IMR-90 (cell line): Measurements from ENCODE around the gene CD248. TPM values are rescaled to one million over a fixed set of nuclear protein-coding genes. Genes with fewer than 3 reads are reported as not detected.

ENCODE experiments used
- ATAC-seq: fragments of 200-7000 bp; cut with Tn5 transposase; 2 replicates; pipeline ENCODE4 v1.9.1; 2020; ENCODE audit warnings: low read depth, mild to moderate bottlenecking, moderate library complexity
- BruUV-seq: library from RNA; stranded (reverse); fragments of 400-500 nt; replicated peaks from 2 replicates; lab custom pipeline; 2021; lab: Mats Ljungman, UMichigan
- CTCF ChIA-PET: fragments of 300-600 bp; formaldehyde crosslinking; extraction: SDS; loops from one replicate; lab custom pipeline; 2021; ENCODE audit warnings: antibody characterized with exemption; lab: Yijun Ruan, JAX
- POLR2A ChIA-PET: fragments of 300-600 bp; sonication (Branson Sonifier 250); formaldehyde crosslinking; loops from one replicate; lab custom pipeline; 2022; ENCODE audit warnings: antibody characterized with exemption; ENCODE audit not compliant: unreplicated experiment; lab: Charles Lee
- DNase-seq: peaks from one replicate; pipeline ENCODE4 v3.0.0; 2013
- H2AFZ ChIP-seq: replicated peaks from 2 replicates; pipeline ENCODE3; 2013; ENCODE audit warnings: low read length, mild to moderate bottlenecking; ENCODE audit not compliant: poor library complexity
- H2AK5ac ChIP-seq: 2 replicates; pipeline ENCODE4 v1.6.1; 2013; ENCODE audit warnings: low read depth, low read length, inconsistent platforms
- H2AK9ac ChIP-seq: replicated peaks from 2 replicates; pipeline ENCODE3; 2013; ENCODE audit warnings: mild to moderate bottlenecking, low read depth, low read length, moderate library complexity; ENCODE audit not compliant: poor library complexity
- H2BK120ac ChIP-seq: 2 replicates; pipeline ENCODE4 v1.6.1; 2013; ENCODE audit warnings: low read depth, low read length, inconsistent platforms
- H2BK15ac ChIP-seq: 3 replicates; pipeline ENCODE4 v1.6.1; 2013; ENCODE audit warnings: low read depth, low read length, inconsistent platforms
- H2BK20ac ChIP-seq: 2 replicates; pipeline ENCODE4 v1.6.1; 2013; ENCODE audit warnings: low read depth, mild to moderate bottlenecking, inconsistent platforms, low read length, moderate library complexity
- H2BK5ac ChIP-seq: 2 replicates; pipeline ENCODE4 v1.6.1; 2013; ENCODE audit warnings: mild to moderate bottlenecking, low read depth, low read length, inconsistent platforms; ENCODE audit not compliant: poor library complexity, severe bottlenecking
- H3K14ac ChIP-seq: replicated peaks from 2 replicates; pipeline ENCODE4 v1.6.1; 2013; ENCODE audit warnings: low read depth, low read length, inconsistent platforms
- H3K18ac ChIP-seq: 2 replicates; pipeline ENCODE4 v1.6.1; 2013; ENCODE audit warnings: low read depth, low read length, control low read depth
- H3K23ac ChIP-seq: 2 replicates; pipeline ENCODE4 v1.6.1; 2013; ENCODE audit warnings: low read depth, low read length, inconsistent platforms
- H3K27ac ChIP-seq: 2 replicates; pipeline ENCODE4 v1.5.1; 2013; ENCODE audit warnings: mild to moderate bottlenecking, control low read depth, low read length; ENCODE audit not compliant: insufficient read depth
- H3K27me3 ChIP-seq: 2 replicates; pipeline ENCODE4 v1.6.1; 2013; ENCODE audit warnings: low read length; ENCODE audit not compliant: control insufficient read depth, insufficient read depth
- H3K36me3 ChIP-seq: 2 replicates; pipeline ENCODE4 v1.6.1; 2013; ENCODE audit warnings: low read length, mixed read lengths; ENCODE audit not compliant: control insufficient read depth, insufficient read depth
- H3K4ac ChIP-seq: 2 replicates; pipeline ENCODE4 v1.6.1; 2013; ENCODE audit warnings: low read depth, low read length, inconsistent platforms
- H3K4me1 ChIP-seq: 2 replicates; pipeline ENCODE4 v1.6.1; 2013; ENCODE audit warnings: low read length, mixed read lengths; ENCODE audit not compliant: control insufficient read depth, insufficient read depth
- H3K4me2 ChIP-seq: 2 replicates; pipeline ENCODE4 v1.6.1; 2013; ENCODE audit warnings: low read depth, mild to moderate bottlenecking, control low read depth, low read length, moderate library complexity
- H3K4me3 ChIP-seq: 2 replicates; pipeline ENCODE4 v1.5.1; 2013; ENCODE audit warnings: low read depth, mild to moderate bottlenecking, control low read depth, low read length, moderate library complexity; ENCODE audit not compliant: insufficient read depth
- H3K56ac ChIP-seq: 2 replicates; pipeline ENCODE4 v1.6.1; 2013; ENCODE audit warnings: low read length, inconsistent platforms; ENCODE audit not compliant: insufficient read depth; ENCODE audit errors: extremely low read depth
- H3K79me1 ChIP-seq, 2 experiments: 2 replicates each; pipeline ENCODE4 v1.6.1; 2013; ENCODE audit warnings: low read length in 2 of 2, inconsistent platforms in 1 of 2, low read depth in 1 of 2
- H3K9ac ChIP-seq: 2 replicates; pipeline ENCODE4 v1.6.1; 2013; ENCODE audit warnings: low read depth, low read length, control low read depth
- H3K9me1 ChIP-seq: 2 replicates; pipeline ENCODE4 v1.6.1; 2013; ENCODE audit warnings: low read length, inconsistent platforms; ENCODE audit not compliant: insufficient read depth
- H3K9me3 ChIP-seq: 2 replicates; pipeline ENCODE4 v1.6.1; 2013; ENCODE audit warnings: low read length; ENCODE audit not compliant: control insufficient read depth, insufficient read depth
- H4K20me1 ChIP-seq: 2 replicates; pipeline ENCODE4 v1.6.1; 2013; ENCODE audit warnings: low read length, inconsistent platforms; ENCODE audit not compliant: insufficient read depth
- H4K5ac ChIP-seq: 2 replicates; pipeline ENCODE4 v1.6.1; 2013; ENCODE audit warnings: mild to moderate bottlenecking, low read depth, low read length, control low read depth
- H4K8ac ChIP-seq, 2 experiments: 2 replicates each; pipeline ENCODE4 v1.6.1; 2013; ENCODE audit warnings: low read depth in 2 of 2, low read length in 2 of 2, control low read depth in 1 of 2, inconsistent platforms in 1 of 2
- H4K91ac ChIP-seq: 2 replicates; pipeline ENCODE4 v1.6.1; 2013; ENCODE audit warnings: low read depth, low read length, inconsistent platforms; ENCODE audit not compliant: insufficient read depth
- BHLHE40 ChIP-seq: fragments of 150-350 bp; IDR thresholded peaks from 2 replicates; pipeline ENCODE4 v1.6.1; 2016; ENCODE audit warnings: mild to moderate bottlenecking, low read depth, low read length
- CHD1 ChIP-seq: IDR thresholded peaks from 2 replicates; pipeline ENCODE4 v1.6.1; 2012; ENCODE audit warnings: low read depth, low read length, improper control_type of control experiment
- POLR2A ChIP-seq: IDR thresholded peaks from 2 replicates; pipeline ENCODE4 v1.6.1; 2012; ENCODE audit warnings: mild to moderate bottlenecking, low read depth, low read length
- SMC3 ChIP-seq: fragments of 150-350 bp; IDR thresholded peaks from 2 replicates; pipeline ENCODE4 v1.6.1; 2016; ENCODE audit warnings: low read depth, mild to moderate bottlenecking, antibody characterized with exemption, low read length, moderate library complexity
- whole genome bisulfite sequencing, 2 experiments: methylation state at CpG; one replicate each; pipeline versions ENCODE4 v1.1.5 to v1.1.7; 2013; ENCODE audit warnings: missing lambda C conversion rate in 2 of 2; ENCODE audit not compliant: insufficient read length in 1 of 2; ENCODE audit errors: extremely low coverage in 2 of 2; 5-methylcytosine and 5-hydroxymethylcytosine counted together
- dilution Hi-C: fragments of 300-500 bp; cut with HindIII; formaldehyde crosslinking; loops from one replicate; pipeline ENCODE4 v1.14.3; 2018; ENCODE audit warnings: low sequenced_read_pairs; ENCODE audit not compliant: unreplicated experiment
- in situ Hi-C: fragments of 300-500 bp; cut with MboI; formaldehyde crosslinking; loops from 3 replicates; pipeline ENCODE4 v1.14.3; 2019; ENCODE audit warnings: low sequenced_read_pairs, inconsistent platforms, mixed read lengths
- intact Hi-C: fragments of 100-400 bp; cut with micrococcal nuclease; formaldehyde crosslinking; loops from 2 replicates; pipeline ENCODE4 v1.10.0; 2022
- polyA plus RNA-seq, 3 experiments: library from polyadenylated mRNA; depleted of rRNA; stranded (reverse); fragments of >200 nt; gene quantifications; 2 replicates each; pipeline ENCODE4 v1.2.3, GENCODE V29; 2012; ENCODE audit warnings: low replicate concordance in 1 of 3
- total RNA-seq: library from RNA; depleted of rRNA; stranded (reverse); fragments of >200 nt; gene quantifications from 2 replicates; pipeline ENCODE4 v1.2.3, GENCODE V29; 2012
- TF ChIP-seq, protein P1 (sequence below): fragments of 150-350 bp; IDR thresholded peaks from 2 replicates; pipeline ENCODE4 v1.6.1; 2016; ENCODE audit warnings: low read depth, mild to moderate bottlenecking, low read length, moderate library complexity, borderline replicate concordance
- TF ChIP-seq, protein P2 (sequence below): fragments of 150-350 bp; IDR thresholded peaks from 2 replicates; pipeline ENCODE4 v1.6.1; 2017; ENCODE audit warnings: mild to moderate bottlenecking, antibody characterized with exemption, low read length, low read depth

Gene CD248
- total and polyA plus RNA-seq, 2 of the 4 experiments (the other 2 are of a cell fraction), result 19.5 to 223 TPM

- Histone ChIP-seq H4K8ac (no peak overlapping the region), H3K18ac (no peak overlapping the region), H3K9me1 (peaks cover 2% of the 10 kb centered on the region; the same call in 1 of the 2 replicates), H3K9ac (no peak overlapping the region), H2BK20ac (no peak overlapping the region), H3K4me2 (no peak overlapping the region), H2BK5ac (no peak overlapping the region), H3K27me3 (no peaks in the 10 kb centered on the region), H2BK120ac (no peak overlapping the region), H3K4ac (no peak overlapping the region), H4K20me1 (peaks cover 42% of the 10 kb centered on the region; the same call in 1 of the 2 replicates), H3K14ac (no peak overlapping the region), H2AK9ac (no peak overlapping the region), H2BK15ac (no peak overlapping the region), H3K56ac (no peak overlapping the region), H3K4me3 (no peak overlapping the region), H4K91ac (no peak overlapping the region), H3K4me1 (peaks cover 1% of the 10 kb centered on the region; the same call in 1 of the 2 replicates), H2AK5ac (no peak overlapping the region), H4K5ac (no peak overlapping the region), H3K36me3 (peaks cover 50% of the 10 kb centered on the region), H3K23ac (no peak overlapping the region), H3K9me3 (no peaks in the 10 kb centered on the region), H3K79me1 (peaks cover 10 to 46% of the 10 kb centered on the region in 2 experiments), H3K27ac (no peak overlapping the region), H2AFZ (no peak overlapping the region)
- DNase-seq (no peak), ATAC-seq (no peak)
- ChIA-PET POLR2A (interaction anchor here (0.6 kb wide), 1 partner anchor 8 kb away, joined by 6 read pairs; no protein-coding TSS in a partner anchor), CTCF (interaction anchor here (0.7 to 1.3 kb wide), 2 partner anchors 11 to 55 kb away, joined by 3 to 4 read pairs; no protein-coding TSS in a partner anchor)
- no TSS peak for BruUV-seq
- in situ Hi-C loops, result no loop called here
- TF ChIP-seq BHLHE40 (no peak), POLR2A (no peak), CHD1 (no peak), SMC3 (no peak)
- TF ChIP-seq, protein P1, sequence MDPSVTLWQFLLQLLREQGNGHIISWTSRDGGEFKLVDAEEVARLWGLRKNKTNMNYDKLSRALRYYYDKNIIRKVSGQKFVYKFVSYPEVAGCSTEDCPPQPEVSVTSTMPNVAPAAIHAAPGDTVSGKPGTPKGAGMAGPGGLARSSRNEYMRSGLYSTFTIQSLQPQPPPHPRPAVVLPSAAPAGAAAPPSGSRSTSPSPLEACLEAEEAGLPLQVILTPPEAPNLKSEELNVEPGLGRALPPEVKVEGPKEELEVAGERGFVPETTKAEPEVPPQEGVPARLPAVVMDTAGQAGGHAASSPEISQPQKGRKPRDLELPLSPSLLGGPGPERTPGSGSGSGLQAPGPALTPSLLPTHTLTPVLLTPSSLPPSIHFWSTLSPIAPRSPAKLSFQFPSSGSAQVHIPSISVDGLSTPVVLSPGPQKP, result no peak
- TF ChIP-seq, protein P2, sequence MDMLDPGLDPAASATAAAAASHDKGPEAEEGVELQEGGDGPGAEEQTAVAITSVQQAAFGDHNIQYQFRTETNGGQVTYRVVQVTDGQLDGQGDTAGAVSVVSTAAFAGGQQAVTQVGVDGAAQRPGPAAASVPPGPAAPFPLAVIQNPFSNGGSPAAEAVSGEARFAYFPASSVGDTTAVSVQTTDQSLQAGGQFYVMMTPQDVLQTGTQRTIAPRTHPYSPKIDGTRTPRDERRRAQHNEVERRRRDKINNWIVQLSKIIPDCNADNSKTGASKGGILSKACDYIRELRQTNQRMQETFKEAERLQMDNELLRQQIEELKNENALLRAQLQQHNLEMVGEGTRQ, result no peak
- WGBS, 2 experiments, result 80% methylated on average over 1 of the region's 7 CpGs; no CpG with 5 or more reads in 1 of the 2 experiments
- dilution Hi-C loops, result no loop called here
- intact Hi-C loops, result no loop called here
Observed at GRCh38 chr11:66271816-66272215, 45.0 kb downstream of the CD248 start.
